GM12878 (cell line): ENCODE data around the gene SLC66A1. TPM values are rescaled to one million over a fixed set of nuclear protein-coding genes. Genes with fewer than 3 reads are reported as not detected.

Experiments used
- CBX5 ChIP-seq: sonication (generic); IDR thresholded peaks from 2 replicates; pipeline ENCODE4 v1.6.1; 2016; ENCODE audit warnings: low read depth, moderate library complexity, mild to moderate bottlenecking, inconsistent platforms
- CEBPB ChIP-seq, 2 experiments: fragments of 150-350 bp in 1 of 2; IDR thresholded peaks; 2 replicates each; pipeline ENCODE4 v1.6.1; 2012 to 2014; ENCODE audit warnings: low read depth in 2 of 2, low read length in 2 of 2, borderline replicate concordance in 1 of 2, inconsistent platforms in 1 of 2
- CHD4 ChIP-seq: fragments of 200-600 bp; sonication (generic); IDR thresholded peaks from 2 replicates; pipeline ENCODE4 v1.6.1; 2016; ENCODE audit warnings: mild to moderate bottlenecking
- CTCF ChIP-seq, 3 experiments: IDR thresholded peaks in 2 of 3; conservative IDR thresholded peaks in 1 of 3; 2 replicates each; pipeline ENCODE4 v1.5.1; 2011; ENCODE audit warnings: low read depth in 3 of 3, low read length in 3 of 3, mild to moderate bottlenecking in 3 of 3, control low read depth in 2 of 3, moderate library complexity in 2 of 3, inconsistent platforms in 1 of 3, mixed read lengths in 1 of 3; ENCODE audit not compliant: control insufficient read depth in 2 of 3, insufficient read depth in 1 of 3; ENCODE audit errors: extremely low read depth in 1 of 3
- EED ChIP-seq: sonication (generic); IDR thresholded peaks from 2 replicates; pipeline ENCODE4 v1.6.1; 2016; ENCODE audit warnings: antibody characterized with exemption, low read depth
- ESRRA ChIP-seq: IDR thresholded peaks from 2 replicates; pipeline ENCODE4 v1.6.1; 2012; ENCODE audit warnings: mild to moderate bottlenecking, low read length, improper control_type of control experiment
- MTA2 ChIP-seq: fragments of 450-650 bp; IDR thresholded peaks from 2 replicates; pipeline ENCODE4 v1.6.1; 2016; ENCODE audit warnings: low read depth, mild to moderate bottlenecking, moderate library complexity
- MTA3 ChIP-seq: IDR thresholded peaks from 2 replicates; pipeline ENCODE4 v1.6.1; 2012; ENCODE audit warnings: low read length, inconsistent platforms, borderline replicate concordance
- NKRF ChIP-seq: fragments of 450-650 bp; conservative IDR thresholded peaks from 2 replicates; pipeline ENCODE4 v1.6.1; 2017; ENCODE audit warnings: mild to moderate bottlenecking, moderate library complexity
- PAX5 ChIP-seq: IDR thresholded peaks from 2 replicates; pipeline ENCODE4 v1.6.1; 2011; ENCODE audit warnings: low read depth, low read length, borderline replicate concordance
- REST ChIP-seq: IDR thresholded peaks from 2 replicates; pipeline ENCODE4 v1.6.1; 2012; ENCODE audit warnings: mild to moderate bottlenecking, low read depth, low read length
- SKIL ChIP-seq: fragments of 450-650 bp; IDR thresholded peaks from 2 replicates; pipeline ENCODE4 v1.6.1; 2017; ENCODE audit warnings: mild to moderate bottlenecking, low read depth, inconsistent platforms; ENCODE audit not compliant: poor library complexity, severe bottlenecking
- SMAD5 ChIP-seq: IDR thresholded peaks from 2 replicates; pipeline ENCODE4 v1.6.1; 2016; ENCODE audit warnings: antibody characterized with exemption, low read depth
- SMARCA5 ChIP-seq: fragments of 450-650 bp; IDR thresholded peaks from 2 replicates; pipeline ENCODE4 v1.6.1; 2017; ENCODE audit warnings: mild to moderate bottlenecking
- TBL1XR1 ChIP-seq: IDR thresholded peaks from 2 replicates; pipeline ENCODE4 v1.6.1; 2012; ENCODE audit warnings: low read depth, low read length, improper control_type of control experiment
- ZBED1 ChIP-seq: IDR thresholded peaks from 2 replicates; pipeline ENCODE4 v1.6.1; 2016; ENCODE audit warnings: borderline replicate concordance
- ZBTB33 ChIP-seq: fragments of 450-650 bp; IDR thresholded peaks from 2 replicates; pipeline ENCODE4 v1.6.1; 2017; ENCODE audit warnings: mild to moderate bottlenecking
- polyA plus RNA-seq, 11 experiments: library from polyadenylated mRNA; depleted of rRNA in 4 of 11; unstranded in 6 of 11; stranded (reverse) in 5 of 11; fragments of >200 nt; fragmentation: Nextera tagmentation in 4 of 11; fragmentation: Illumina TruSeq in 1 of 11; extraction: Ambion mirVana in 4 of 11; extraction: Trizol in 1 of 11; gene quantifications; 1 replicate in 1 of 11; 2 replicates in 10 of 11; pipeline versions ENCODE4 v1.2.1 to v1.2.3, GENCODE V29; 2011 to 2016; ENCODE audit warnings: inconsistent platforms in 2 of 11, missing spikeins in 2 of 11, low read depth in 1 of 11
- total RNA-seq, 4 experiments: library from RNA; depleted of rRNA in 3 of 4; stranded (reverse); fragments of >200 nt in 3 of 4; fragmentation: Illumina TruSeq in 1 of 4; extraction: Trizol in 1 of 4; gene quantifications; 2 replicates each; pipeline versions ENCODE4 v1.2.1 to v1.2.3, GENCODE V29; 2013 to 2021

Gene SLC66A1
- total and polyA plus RNA-seq, 10 of the 15 experiments (the other 5 are each of a cell fraction or from before 2014, with no cell fraction given) = 0.58 to 22.0 (median 10.2) TPM

GRCh38 chr1:19315378-19316198, 3.5 kb downstream of the SLC66A1 start (continued):
- TF ChIP-seq REST (no peak), CHD4 (no peak), CBX5 (0 out of 2 replicates have a peak, but pooled peaks have one; percentile 21), MTA2 (peak; percentile 64; the same call in 1 of the 2 replicates), MTA3 (peak; percentile 90; the same call in 1 of the 2 replicates), EED (peak; percentile 96), CEBPB (IDR thresholded peaks at IDR 0.05; ENCODE audit: borderline replicate concordance in 1 of 2, low read depth in 2 of 2, low read length in 2 of 2) (no peak), NKRF (0 out of 2 replicates have a peak, but pooled peaks have one; percentile 21), ZBTB33 (no peak), TBL1XR1 (no peak), SMARCA5 (0 out of 2 replicates have a peak, but pooled peaks have one; percentile 30), ESRRA (no peak), ZBED1 (no peak), CTCF (IDR thresholded peaks at IDR 0.05 in 2 of 3, conservative IDR thresholded peaks at IDR 0.05 in 1 of 3; ENCODE audit: control insufficient read depth in 2 of 3, extremely low read depth in 1 of 3, insufficient read depth in 1 of 3, low read depth in 3 of 3, low read length in 3 of 3) (no peak), SKIL (peak; percentile 44), PAX5 (peak; percentile 98), SMAD5 (no peak)
